ENCODE measurements around the gene GNG7.
"Not testable (repeated sequence)": the region's sequence is repeated elsewhere in the genome, so short reads cannot be mapped to it uniquely, and the experiment has no call there.

GNG7 gene

DNA sequence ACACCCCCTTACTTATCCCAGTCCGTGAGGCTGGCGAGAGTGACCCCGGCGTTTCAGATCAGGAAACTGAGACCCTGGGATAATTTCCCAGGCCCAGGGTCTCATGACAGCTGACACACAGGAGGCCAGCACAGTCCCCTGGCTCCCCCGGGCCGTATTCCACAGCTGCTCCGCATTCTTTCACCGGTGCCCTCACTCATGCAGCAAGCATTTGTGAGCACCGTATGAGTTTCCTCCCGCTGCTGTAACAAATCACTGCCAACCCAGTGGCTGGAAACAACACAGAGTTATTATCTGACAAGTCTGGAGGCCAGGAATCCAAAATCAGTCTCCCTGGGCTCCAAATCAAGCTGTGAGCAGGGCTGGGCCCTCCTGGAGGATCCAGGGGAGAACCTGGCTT lies 205.3 kb downstream of the GNG7 start:
- no peak for DNase-seq

DNA sequence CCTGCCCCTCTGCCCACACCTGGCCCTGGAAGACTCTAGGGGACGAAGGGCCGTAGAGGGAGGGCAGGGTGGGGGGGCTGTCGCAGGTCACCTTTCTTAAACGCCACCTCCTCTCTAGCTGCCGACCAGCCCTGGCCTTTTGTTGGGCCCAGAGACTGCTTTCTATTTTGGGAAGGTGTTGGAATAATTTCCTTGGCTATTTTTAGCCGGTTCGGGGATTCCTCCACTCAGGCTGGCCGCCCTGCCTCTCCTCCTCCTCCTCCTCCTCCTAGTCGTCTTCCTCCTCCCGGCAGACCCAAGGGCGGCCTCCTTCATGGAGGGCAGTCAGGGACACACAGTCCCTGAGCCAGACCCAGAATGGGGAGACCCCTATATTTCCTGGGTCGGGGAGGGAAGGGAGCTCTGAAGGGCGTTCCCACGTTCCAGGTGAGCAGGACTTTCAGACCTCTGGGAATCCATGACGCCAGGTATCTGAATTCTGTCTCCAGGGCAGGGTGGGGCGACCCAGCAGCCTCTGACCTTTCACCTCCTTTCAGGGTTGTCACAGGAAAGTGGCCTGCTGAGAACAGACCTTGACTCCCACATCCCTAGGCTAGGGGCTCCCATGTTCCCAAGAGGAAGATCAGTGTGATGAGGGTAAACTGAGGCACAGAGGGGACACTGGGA lies 206.7 kb downstream of the GNG7 start:
- peak in 1 of 2 donors; percentile 35 for DNase-seq

DNA sequence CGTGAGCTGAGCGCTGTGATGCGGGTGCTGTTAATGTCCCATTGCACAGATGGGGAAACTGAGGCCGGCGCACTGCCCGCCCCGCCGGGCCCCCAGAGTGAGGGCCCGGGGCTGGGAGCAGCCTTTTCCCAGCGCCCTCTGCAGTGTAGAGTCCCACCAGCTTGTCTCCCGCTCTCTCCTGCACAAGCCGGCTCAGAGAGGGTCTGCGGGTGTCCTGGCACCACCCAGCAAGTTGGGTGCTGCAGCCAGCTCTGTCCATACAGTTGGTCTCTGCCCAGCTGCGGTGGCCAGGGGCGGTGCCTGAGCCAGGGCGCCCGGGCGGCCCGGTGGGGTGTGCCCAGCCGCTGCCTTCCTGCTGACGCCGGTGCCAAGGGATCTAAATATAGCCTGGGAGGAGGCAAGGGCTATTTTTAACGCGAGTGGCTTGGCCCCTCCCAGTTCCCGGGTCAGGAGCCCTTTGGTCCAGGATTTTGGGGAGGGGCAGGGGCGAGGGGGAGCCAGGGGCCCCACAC lies 207.3 kb downstream of the GNG7 start:
- DNase-seq: peak; percentile 48 to 59

DNA sequence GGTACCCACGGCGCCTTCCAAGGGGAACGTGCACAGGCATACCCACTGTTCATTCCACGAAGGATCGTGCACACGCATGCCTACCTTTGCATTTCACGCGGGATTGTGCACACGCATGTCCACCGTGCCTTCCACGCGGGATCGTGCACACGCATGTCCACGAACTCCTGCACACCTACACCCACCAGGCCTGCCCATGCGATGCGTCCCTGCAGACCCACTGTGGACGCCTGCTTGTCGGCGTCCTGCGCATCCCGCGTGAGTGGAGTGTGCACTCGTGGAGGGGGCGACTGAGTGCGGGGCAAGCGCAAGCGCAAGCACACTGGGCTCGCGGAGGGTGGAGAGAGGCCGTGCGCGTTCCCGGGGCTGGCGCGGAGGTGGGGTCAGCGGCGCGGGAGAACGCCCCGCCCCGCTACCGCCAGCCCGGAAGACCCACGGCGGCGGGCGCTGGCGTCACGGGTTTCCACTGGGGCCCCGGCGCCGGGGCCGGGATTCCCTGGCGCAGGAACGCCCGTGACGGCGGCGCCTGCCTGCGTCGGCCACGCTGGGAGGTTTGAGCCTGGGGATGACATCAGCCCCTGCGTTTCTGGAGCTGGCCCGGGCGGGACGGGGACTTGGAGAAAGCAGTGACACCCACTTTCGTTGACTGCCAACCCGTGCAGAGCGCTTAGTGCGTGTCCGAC lies 207.9 kb downstream of the GNG7 start:
- peak; percentile 79 for DNase-seq

DNA sequence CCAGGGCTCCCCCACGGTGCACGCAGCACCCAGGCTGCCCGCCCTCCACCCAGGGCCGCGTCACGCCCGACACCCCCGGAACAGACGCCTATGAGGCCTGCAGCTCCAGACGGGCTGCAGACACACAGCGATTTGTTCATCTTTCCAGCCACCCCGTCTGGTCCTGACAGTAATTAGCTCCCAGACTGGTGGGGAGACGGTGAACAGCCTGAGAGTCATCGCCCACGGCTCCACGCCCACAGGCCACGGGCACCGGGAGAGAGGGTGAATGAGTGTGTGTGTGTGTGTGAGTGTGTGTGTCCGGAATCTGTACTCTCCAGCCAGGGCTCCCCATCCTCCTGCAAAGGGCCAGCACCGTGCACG lies 208.4 kb downstream of the GNG7 start:
- no peak for DNase-seq

DNA sequence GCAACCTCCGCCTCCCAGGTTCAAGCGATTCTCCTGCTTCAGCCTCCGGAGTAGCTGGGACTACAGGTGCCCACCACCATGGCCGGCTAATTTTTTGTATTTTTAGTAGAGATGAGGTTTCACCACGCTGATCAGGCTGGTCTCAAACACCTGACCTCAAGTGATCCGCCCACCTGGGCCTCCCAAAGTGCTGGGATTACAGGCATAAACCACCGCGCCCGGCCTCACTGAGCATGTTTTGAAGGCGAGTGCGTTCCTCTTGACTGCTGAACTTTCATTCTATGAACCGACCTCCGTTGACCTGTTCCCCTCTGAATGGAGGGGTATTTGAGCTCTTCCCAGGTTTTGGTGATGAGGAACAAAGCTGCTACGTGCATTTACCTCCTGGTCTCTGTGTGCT lies 209.0 kb downstream of the GNG7 start:
- DNase-seq: not testable (repeated sequence)

DNA sequence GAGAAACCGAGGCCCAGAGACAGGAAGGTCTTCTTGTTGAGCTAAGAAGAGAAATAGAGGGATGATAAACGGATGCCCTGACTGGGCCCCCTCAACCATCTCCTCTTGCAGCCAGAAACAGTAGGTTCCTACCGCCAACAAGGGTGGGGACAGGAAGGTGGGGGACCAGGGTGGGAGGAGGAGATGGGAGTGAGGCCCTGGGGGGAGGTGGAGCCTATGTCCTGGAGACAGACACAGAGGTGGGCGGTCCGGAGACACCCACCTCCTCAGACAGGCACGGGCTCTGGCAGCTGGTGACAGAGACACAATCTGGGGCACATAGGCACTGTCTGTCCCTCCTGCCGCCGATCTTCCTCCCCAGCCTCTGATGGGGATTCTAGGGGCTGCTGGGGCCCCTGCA lies 209.6 kb downstream of the GNG7 start:
- DNase-seq: no peak

DNA sequence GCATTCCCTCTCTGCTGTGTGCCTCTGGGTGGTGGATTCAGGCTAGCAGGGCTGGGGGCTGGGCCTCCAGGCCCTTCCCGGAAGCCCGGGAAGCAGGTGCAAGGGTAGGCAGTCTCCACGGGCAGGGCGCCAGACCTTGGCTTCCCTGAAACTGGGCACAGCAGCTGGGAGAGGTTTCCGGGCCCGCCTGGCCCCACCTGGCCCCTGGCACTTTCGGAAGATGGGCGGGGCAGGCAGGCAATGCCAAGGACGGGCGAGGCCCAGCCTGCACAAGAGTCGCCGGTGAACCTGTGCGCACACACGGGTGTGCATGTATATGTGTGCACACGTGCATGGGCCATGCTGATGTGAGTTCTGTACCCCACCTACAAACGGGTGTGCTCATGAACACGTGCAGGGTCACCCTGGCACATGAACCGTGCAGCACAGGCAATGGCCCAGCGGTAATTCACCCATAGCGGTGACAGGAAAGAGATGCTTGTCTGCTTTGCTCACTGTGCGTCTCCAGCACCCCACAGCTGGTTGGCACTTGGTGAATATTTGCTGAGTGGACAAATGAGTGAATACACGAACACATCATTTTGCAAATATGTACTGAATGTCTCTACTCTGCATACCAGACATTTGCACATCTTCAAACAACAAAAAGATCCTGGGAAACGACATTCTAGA lies 211.2 kb downstream of the GNG7 start:
- DNase-seq: no peak

DNA sequence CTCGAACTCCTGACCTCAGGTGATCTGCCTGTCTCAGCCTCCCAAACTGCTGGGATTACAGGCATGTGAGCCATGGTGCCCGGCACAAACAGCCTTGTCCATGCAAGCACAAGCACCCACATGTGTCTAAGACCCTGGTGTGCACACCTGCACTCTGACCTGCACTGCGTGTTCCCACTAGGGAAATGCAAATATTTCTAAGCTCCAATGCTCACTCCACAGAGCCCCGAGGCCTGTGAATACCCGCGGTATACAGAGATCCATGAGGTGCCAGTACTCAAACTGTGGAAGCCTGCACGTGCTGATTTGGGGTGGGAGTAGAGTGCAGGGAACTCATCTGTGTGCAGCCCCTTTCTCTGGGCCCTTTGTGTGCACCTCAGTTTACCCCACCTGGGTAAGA lies 211.8 kb downstream of the GNG7 start:
- no peak for DNase-seq

DNA sequence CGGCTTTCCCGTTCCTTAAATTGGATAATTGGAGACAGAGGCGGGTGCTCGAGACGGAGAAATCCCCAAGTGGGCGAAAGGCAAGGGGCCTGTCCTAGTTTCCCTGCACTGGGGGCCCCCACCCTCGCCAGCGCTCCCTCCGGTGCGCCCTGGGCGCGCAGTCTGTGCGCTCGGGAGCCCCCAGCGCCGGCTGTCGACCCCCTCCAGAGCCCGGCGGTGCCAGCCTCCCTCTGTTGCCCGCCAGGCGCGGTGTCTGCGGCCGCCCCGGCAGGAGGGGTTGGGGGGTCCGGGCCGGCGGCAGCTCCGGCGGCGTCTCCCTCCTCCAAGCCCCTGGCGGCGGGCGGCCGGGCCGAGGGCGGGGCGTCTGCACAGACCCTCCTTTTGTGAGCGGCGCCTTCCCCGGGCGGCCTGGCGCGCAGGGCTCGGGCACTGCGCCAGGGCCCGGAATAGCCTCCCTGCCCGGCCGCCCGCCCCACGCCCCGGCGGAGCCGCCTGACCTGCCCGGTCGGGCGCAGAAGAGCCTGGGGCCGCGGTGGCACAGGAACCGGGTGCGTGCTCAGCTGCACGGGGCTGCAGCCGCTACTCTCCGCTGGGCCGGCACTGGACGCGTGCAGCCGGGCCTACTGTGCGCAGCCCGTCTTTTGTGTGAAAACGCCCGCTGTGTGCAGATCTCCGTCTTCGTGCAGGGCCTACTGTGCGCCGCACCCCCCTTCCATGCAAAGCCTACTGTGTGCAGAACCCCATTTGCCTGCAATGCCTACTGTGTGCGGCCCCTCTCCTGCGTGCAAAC lies 213.4 kb downstream of the GNG7 start:
- DNase-seq: no peak

DNA sequence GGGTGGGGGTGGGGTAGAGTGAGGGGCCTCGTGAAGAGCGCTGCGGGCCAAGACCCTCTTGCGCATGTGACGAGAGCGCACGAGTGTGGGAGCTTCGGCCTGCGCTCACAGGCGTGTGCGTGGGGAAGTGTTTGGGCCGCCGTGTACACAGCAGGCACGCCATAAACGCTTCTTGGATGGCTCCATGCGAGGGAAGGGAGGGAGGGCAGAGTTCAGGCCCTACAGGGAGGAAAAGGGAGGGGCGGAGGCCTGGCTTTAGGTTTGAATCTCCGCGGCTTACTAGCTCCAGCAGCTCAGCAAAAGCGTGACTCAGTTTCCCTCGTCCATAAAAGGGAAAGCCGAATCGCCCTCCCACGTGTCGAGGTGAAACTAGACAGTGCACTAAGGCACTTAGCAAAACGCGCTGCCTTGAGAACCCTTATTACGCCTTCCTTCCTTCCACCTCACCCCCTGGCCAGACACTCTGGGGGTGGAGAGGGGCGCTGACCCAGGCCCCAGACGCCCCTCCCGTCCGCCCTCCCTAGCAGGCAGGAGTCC lies 214.0 kb downstream of the GNG7 start:
- DNase-seq: no peak

DNA sequence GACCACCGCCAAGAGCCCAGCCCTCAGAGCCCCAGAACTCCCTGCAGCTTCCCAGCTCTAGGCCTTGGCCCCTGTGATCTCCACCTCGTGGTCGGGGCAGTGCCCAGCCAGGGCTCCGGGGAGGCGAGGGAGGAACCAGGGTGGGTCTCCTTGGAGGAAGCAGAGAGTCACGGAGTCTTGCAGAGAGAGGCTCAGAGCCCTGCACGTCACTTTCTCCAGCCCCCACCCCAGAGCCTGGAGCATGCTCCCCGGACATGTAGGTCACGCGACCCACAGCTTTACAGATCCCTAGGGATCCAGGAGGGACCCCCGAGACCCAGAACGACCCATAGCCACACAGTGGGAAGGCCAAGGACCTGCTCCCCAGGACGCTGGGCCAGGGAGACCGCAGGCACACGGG lies 214.7 kb downstream of the GNG7 start:
- no peak for DNase-seq

DNA sequence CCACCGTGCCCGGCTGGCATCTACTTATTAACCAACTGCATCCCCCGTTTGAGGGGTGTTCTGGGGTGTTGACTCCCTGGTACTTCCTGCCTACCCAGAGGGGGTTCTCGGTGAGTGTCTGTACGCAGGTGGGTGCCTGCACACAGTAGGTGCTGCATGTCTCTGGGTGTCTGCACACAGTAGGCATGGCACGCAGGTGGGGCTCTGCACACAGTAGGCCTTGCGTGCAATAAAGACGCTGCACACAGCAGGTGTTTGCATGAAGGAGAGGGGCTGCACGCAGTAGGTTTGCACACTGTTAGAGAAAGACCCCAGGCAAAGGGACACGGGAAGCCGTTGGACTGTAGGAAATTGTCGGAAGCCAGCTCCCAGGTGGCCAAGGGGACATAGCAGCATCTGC lies 215.4 kb downstream of the GNG7 start:
- DNase-seq: no peak

DNA sequence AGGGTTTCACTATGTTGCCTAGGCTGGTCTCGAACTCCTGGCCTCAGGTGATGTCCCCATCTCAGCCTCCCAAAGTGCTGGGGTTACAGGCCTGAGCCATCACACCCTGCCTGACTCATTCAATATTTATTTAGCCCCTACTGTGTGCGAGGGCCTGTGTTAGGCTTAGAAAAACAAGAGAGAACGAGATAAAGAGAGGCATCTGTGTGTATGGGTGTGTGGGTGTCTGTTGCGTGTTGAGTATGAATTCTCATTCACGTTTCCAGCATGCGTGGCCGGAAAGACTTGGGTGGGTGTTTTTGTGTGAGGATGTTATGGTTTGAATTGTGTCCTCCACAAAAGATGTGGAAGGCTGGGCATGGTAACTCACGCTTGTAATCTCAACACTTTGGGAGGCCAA lies 217.1 kb downstream of the GNG7 start:
- DNase-seq: no peak

DNA sequence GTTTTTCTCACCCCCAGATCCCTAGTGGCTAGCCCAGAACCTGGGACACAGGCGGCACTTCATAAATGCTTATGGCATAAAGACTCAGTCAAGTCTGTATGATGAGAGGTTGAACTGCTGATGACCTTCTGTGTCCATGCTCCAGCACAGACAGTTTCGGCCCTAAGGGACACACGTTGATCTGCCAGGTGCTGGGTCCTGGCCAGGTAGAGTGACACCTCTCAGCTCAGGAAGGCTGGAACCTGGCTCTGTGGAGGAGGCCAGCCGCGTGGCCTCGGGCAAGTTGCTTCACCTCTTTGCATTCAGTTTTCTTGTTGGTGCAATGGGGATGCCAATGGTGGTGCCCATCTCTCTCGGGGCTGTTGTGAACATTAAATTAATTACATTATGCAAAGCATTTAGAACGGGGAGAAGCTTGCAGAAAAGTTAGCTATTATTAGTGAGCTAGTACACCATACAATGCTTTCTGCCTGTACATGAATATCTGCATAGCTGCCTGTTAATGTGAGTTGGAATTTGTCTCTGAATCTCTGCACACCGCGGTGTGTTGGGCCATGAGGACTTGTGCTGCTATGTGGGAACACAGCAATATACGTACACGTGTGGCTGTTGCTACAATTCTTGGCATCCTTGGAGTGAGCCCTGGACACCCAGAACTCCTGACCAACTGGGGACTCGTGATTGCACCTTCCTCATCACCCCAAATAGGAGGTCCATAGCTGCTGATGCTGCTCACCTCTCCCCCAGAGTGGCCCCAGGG lies 218.1 kb downstream of the GNG7 start:
- no peak for DNase-seq

DNA sequence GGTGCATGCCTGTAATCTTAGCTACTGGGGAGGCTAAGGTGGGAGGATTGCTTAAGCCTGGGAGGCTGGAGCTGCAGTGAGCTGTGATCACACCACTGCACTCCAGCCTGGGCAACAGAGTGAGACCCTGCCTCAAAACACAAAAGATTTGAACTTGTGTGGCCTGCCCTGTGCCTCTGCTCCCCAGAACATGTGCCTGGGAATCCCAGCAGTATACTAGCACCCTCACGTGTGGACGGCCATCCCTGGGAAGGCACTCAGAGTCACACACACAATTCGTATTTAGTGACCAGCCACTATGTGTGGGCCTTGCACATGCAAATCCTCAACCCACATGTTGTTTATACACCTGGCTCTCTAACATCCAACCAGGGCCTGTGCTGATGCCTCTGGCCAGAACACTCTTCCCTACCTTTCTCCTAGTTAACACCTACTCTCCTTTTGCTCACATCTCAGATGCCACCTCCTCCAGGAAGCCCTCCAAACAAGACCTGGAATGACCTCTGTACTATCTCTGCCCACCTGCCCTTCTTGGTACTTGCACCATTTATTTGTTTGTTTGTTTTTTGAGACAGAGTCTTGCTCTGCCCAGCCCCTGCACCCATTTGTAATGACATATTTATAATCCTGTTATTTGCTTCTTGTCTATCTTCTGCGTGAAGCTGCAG lies 218.9 kb downstream of the GNG7 start:
- no peak for DNase-seq

DNA sequence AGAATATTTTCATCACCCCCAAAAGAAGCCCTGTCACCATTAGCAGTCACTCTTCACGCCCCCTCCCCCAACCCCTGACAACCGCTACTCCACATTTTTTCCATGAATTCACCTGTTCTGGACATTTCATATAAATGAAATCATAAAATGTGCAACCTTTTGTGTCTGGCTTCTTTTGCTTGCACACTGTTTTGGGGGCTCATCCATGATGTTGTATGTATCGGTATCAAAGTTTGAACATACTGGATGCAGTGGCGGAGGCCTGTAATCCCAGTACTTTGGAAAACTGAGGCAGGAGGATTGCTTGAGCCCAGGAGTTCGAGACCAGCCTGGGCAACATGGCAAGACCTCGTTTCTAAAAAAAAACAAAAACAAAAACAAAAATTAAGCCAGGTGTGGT lies 219.4 kb downstream of the GNG7 start:
- DNase-seq: no peak

DNA sequence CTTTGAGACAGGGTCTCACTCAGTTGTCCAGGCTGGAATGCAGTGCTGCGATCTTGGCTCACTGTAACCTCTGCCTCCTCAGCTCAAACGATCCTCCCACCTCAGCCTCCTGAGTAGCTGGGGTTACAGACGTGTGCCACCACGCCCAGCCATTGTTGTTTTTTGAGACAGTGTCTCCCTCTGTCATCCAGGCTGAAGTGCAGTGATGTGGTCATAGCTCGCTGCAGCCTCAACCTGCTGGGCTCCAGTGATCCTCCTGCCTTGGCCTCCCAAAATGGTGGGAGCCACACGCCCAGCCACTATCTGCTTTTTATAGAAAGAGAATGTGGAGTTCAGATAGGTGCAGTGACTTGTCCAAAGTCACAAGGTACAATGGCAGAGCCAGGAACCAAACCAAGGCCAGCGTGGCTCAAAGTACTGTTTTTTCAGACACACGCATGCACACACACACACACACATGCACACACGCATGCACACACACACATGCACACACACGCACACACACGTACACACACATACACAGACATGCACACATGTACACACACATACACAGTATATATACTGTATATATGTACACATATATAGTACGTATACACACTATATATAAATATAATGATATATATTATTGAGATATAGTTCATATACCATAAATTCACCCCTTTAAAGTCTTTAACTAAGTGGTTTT lies 220.0 kb downstream of the GNG7 start:
- no peak for DNase-seq

DNA sequence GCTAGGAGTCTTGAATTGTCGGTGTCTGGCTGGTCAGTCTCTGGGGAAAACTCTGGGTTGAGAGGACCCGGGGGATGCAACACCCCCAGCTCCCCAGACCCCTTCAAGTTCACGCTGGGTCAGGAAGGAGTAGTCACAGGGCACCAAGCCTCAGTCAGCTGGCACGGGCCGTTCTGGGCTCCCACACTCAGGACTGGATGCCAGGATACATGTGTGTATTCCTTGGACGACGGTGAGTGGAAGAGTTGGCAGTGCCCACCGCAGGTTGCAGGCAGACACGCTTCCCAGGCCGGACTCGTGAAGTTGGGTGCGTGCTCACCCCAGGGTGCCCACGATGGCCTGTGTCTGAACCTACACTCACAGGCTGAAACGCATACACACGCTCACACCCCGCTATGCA lies 221.0 kb downstream of the GNG7 start:
- DNase-seq: no peak

DNA sequence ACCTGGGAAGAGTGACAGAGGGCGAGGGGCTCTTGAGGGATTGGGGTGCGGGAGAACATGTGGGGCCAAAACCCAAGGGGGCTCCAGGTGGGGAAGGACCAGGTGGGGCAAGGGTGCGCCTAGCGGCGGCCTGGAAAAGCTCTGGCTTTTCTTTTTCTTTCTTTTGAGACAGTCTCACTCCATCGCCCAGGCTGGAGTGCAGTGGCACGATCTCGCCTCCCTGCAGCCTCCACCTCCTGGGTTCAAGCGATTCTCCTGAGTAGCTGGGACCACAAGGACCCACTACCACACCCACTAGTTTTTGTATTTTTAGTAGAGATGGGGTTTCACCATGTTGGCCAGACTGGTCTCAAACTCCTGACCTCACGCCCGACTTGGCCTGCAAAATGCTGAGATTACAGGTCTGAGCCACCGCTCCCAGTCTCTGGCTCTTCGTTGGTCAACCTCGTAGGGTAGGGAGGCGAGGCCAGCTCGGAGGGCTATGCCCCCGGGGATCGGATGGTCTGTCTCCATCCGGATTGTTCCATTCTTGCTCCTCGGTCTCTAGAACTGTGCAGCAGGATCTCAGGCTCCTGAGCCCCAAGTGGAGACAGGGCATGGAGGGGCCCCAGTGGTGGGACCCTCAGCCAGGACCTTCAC lies 222.8 kb downstream of the GNG7 start:
- DNase-seq: no peak

Measured in inflammatory macrophage treated with lipopolysaccharide for 1 hour (primary cell).